ENCODE results near the gene GPR15. TPM values are rescaled to one million over a fixed set of nuclear protein-coding genes. Genes with fewer than 3 reads are reported as not detected.
A peak's percentile ranks its signal among the peaks of the same experiment; 100 is the strongest.

Gene GPR15
- total and polyA plus RNA-seq, 10 of the 15 experiments (the other 5 are each of a cell fraction or from before 2014, with no cell fraction given): 70.7 to 150 (median 115) TPM

DNA sequence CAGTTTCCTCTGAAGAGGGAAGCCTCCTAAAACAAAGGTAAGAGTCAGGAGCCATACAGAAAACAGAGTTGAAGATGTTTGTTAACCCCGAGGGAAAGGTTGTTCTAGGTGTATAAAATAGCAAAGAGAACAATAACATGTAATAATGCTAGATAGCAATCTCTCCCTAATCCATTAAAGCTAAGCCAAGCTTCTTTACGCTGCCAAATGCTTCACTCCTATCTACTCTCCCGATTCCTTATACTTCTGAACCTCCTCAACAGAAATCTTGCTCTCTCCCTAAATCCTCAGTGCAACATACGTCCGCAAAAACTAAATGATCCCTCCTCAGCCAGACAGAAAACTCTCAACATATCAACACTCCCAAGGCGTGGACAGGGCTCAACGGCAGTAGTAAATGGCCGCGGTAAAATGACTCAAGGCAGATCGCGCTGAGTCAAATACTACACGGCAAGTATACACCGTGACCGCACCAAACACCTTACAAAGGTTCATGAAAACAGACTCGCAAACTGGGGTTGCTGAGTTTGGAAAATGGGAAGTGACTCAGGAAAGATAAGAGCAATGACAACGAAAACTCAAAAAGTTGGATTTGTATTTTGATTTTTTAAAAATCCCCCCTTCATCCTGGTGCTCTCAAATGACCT, 9.8 kb upstream of the GPR15 start (continued):
- TF ChIP-seq, protein P1, sequence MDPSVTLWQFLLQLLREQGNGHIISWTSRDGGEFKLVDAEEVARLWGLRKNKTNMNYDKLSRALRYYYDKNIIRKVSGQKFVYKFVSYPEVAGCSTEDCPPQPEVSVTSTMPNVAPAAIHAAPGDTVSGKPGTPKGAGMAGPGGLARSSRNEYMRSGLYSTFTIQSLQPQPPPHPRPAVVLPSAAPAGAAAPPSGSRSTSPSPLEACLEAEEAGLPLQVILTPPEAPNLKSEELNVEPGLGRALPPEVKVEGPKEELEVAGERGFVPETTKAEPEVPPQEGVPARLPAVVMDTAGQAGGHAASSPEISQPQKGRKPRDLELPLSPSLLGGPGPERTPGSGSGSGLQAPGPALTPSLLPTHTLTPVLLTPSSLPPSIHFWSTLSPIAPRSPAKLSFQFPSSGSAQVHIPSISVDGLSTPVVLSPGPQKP (IDR thresholded peaks at IDR 0.05; ENCODE audit: low read depth, low read length): 0 out of 2 replicates have a peak, but pooled peaks have one; percentile 14
- TF ChIP-seq, protein P2, sequence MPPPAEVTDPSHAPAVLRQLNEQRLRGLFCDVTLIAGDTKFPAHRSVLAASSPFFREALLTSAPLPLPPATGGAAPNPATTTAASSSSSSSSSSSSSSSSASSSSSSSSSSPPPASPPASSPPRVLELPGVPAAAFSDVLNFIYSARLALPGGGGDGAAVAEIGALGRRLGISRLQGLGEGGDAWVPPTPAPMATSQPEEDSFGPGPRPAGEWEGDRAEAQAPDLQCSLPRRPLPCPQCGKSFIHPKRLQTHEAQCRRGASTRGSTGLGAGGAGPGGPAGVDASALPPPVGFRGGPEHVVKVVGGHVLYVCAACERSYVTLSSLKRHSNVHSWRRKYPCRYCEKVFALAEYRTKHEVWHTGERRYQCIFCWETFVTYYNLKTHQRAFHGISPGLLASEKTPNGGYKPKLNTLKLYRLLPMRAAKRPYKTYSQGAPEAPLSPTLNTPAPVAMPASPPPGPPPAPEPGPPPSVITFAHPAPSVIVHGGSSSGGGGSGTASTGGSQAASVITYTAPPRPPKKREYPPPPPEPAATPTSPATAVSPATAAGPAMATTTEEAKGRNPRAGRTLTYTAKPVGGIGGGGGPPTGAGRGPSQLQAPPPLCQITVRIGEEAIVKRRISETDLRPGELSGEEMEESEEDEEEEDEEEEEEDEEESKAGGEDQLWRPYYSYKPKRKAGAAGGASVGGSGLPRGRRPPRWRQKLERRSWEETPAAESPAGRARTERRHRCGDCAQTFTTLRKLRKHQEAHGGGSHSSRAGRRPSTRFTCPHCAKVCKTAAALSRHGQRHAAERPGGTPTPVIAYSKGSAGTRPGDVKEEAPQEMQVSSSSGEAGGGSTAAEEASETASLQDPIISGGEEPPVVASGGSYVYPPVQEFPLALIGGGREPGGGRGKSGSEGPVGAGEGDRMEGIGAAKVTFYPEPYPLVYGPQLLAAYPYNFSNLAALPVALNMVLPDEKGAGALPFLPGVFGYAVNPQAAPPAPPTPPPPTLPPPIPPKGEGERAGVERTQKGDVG (CRISPR knock-in tag; IDR thresholded peaks at IDR 0.05): no peak
- peak; percentile 34; the same call in 1 of the 2 replicates for TF ChIP-seq NBN (IDR thresholded peaks at IDR 0.05)
- TF ChIP-seq, protein P3, sequence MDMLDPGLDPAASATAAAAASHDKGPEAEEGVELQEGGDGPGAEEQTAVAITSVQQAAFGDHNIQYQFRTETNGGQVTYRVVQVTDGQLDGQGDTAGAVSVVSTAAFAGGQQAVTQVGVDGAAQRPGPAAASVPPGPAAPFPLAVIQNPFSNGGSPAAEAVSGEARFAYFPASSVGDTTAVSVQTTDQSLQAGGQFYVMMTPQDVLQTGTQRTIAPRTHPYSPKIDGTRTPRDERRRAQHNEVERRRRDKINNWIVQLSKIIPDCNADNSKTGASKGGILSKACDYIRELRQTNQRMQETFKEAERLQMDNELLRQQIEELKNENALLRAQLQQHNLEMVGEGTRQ (IDR thresholded peaks at IDR 0.05; ENCODE audit: borderline replicate concordance, low read depth, low read length): no peak
- TF ChIP-seq, protein P4, sequence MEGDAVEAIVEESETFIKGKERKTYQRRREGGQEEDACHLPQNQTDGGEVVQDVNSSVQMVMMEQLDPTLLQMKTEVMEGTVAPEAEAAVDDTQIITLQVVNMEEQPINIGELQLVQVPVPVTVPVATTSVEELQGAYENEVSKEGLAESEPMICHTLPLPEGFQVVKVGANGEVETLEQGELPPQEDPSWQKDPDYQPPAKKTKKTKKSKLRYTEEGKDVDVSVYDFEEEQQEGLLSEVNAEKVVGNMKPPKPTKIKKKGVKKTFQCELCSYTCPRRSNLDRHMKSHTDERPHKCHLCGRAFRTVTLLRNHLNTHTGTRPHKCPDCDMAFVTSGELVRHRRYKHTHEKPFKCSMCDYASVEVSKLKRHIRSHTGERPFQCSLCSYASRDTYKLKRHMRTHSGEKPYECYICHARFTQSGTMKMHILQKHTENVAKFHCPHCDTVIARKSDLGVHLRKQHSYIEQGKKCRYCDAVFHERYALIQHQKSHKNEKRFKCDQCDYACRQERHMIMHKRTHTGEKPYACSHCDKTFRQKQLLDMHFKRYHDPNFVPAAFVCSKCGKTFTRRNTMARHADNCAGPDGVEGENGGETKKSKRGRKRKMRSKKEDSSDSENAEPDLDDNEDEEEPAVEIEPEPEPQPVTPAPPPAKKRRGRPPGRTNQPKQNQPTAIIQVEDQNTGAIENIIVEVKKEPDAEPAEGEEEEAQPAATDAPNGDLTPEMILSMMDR (IDR thresholded peaks at IDR 0.05 in 2 of 3, conservative IDR thresholded peaks at IDR 0.05 in 1 of 3; ENCODE audit: control insufficient read depth in 2 of 3, extremely low read depth in 1 of 3, insufficient read depth in 1 of 3, low read depth in 3 of 3, low read length in 3 of 3): no peak
- no peak for TF ChIP-seq FOXK2 (IDR thresholded peaks at IDR 0.05)
- TF ChIP-seq MYC (IDR thresholded peaks at IDR 0.05; ENCODE audit: insufficient read depth, insufficient read length, insufficient replicate concordance, low read length, severe bottlenecking): no peak
- no peak; the same call in 1 of the 2 replicates for TF ChIP-seq CBFB (IDR thresholded peaks at IDR 0.05; ENCODE audit: low read depth)
- no peak for TF ChIP-seq ZNF24 (IDR thresholded peaks at IDR 0.05)
- no peak for TF ChIP-seq ZNF384 (IDR thresholded peaks at IDR 0.05; ENCODE audit: borderline replicate concordance, low read depth, low read length)
- TF ChIP-seq RCOR1 (conservative IDR thresholded peaks at IDR 0.05; ENCODE audit: low read depth, low read length): no peak
- no peak for TF ChIP-seq MYB (IDR thresholded peaks at IDR 0.05; ENCODE audit: borderline replicate concordance, low read depth, low read length)
- TF ChIP-seq IKZF2 (IDR thresholded peaks at IDR 0.05): 0 out of 4 replicates have a peak, but pooled peaks of 1 of the 2 experiments have one; percentile 40
- TF ChIP-seq SIX5 (IDR thresholded peaks at IDR 0.05; ENCODE audit: low read depth, low read length, severe bottlenecking): no peak
- TF ChIP-seq NR2F1 (conservative IDR thresholded peaks at IDR 0.05): no peak
- TF ChIP-seq SPI1 (IDR thresholded peaks at IDR 0.05; ENCODE audit: borderline replicate concordance, insufficient read depth, low read depth, low read length): peak; percentile 23; the same call in 1 of the 2 replicates
- TF ChIP-seq, protein P5, sequence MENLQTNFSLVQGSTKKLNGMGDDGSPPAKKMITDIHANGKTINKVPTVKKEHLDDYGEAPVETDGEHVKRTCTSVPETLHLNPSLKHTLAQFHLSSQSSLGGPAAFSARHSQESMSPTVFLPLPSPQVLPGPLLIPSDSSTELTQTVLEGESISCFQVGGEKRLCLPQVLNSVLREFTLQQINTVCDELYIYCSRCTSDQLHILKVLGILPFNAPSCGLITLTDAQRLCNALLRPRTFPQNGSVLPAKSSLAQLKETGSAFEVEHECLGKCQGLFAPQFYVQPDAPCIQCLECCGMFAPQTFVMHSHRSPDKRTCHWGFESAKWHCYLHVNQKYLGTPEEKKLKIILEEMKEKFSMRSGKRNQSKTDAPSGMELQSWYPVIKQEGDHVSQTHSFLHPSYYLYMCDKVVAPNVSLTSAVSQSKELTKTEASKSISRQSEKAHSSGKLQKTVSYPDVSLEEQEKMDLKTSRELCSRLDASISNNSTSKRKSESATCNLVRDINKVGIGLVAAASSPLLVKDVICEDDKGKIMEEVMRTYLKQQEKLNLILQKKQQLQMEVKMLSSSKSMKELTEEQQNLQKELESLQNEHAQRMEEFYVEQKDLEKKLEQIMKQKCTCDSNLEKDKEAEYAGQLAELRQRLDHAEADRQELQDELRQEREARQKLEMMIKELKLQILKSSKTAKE (IDR thresholded peaks at IDR 0.05; ENCODE audit: low read depth, poor library complexity, severe bottlenecking): no peak
- TF ChIP-seq BRCA1 (IDR thresholded peaks at IDR 0.05; ENCODE audit: low read depth, low read length): no peak
- TF ChIP-seq MEF2B (IDR thresholded peaks at IDR 0.05; ENCODE audit: partially characterized antibody, poor library complexity, severe bottlenecking): no peak
- no peak for TF ChIP-seq ZNF217 (IDR thresholded peaks at IDR 0.05)

Measured in GM12878 (cell line).